Fibroblast of lung (primary cell): ENCODE measurements around the gene CTDNEP1. TPM values are rescaled to one million over a fixed set of nuclear protein-coding genes. Genes with fewer than 3 reads are reported as not detected.

Experiments used
- DNase-seq, 2 donors: peaks; one replicate each; pipeline versions ENCODE4 v3.0.0 to v3.0.0-alpha.2; 2010; ENCODE audit warnings: low read depth in 2 of 2
- H2AFZ ChIP-seq: 2 replicates; pipeline ENCODE4 v1.5.1; 2012; ENCODE audit warnings: low read length, control low read depth, inconsistent platforms
- H3K27ac ChIP-seq: 2 replicates; pipeline ENCODE4 v1.5.1; 2011; ENCODE audit warnings: low read length, control low read depth; ENCODE audit not compliant: insufficient read depth
- H3K27me3 ChIP-seq: 2 replicates; pipeline ENCODE4 v1.5.1; 2011; ENCODE audit warnings: mild to moderate bottlenecking, low read length; ENCODE audit not compliant: control insufficient read depth, insufficient read depth
- H3K36me3 ChIP-seq: 2 replicates; pipeline ENCODE4 v1.5.1; 2011; ENCODE audit warnings: low read length; ENCODE audit not compliant: control insufficient read depth, insufficient read depth
- H3K4me1 ChIP-seq: 2 replicates; pipeline ENCODE4 v1.5.1; 2011; ENCODE audit warnings: low read length; ENCODE audit not compliant: control insufficient read depth, insufficient read depth; ENCODE audit errors: extremely low read depth
- H3K4me2 ChIP-seq: 2 replicates; pipeline ENCODE4 v1.5.1; 2011; ENCODE audit warnings: low read length, control low read depth; ENCODE audit not compliant: insufficient read depth; ENCODE audit errors: extremely low read depth
- H3K4me3 ChIP-seq, 4 experiments: fragments of 200-600 bp in 1 of 4; sonication (generic) in 1 of 4; replicated peaks in 1 of 4; 2 replicates each; pipeline ENCODE4 v1.5.1; 2011 to 2016; ENCODE audit warnings: low read length in 4 of 4, low read depth in 3 of 4, mild to moderate bottlenecking in 3 of 4, control low read depth in 2 of 4, inconsistent platforms in 1 of 4, mixed read lengths in 1 of 4; ENCODE audit not compliant: insufficient read depth in 1 of 4; ENCODE audit errors: control extremely low read depth in 1 of 4
- H3K79me2 ChIP-seq: 2 replicates; pipeline ENCODE4 v1.5.1; 2012; ENCODE audit warnings: mild to moderate bottlenecking, low read length, inconsistent platforms; ENCODE audit not compliant: control insufficient read depth, insufficient read depth
- H3K9ac ChIP-seq: 2 replicates; pipeline ENCODE4 v1.5.1; 2011; ENCODE audit warnings: mild to moderate bottlenecking, low read length, control low read depth; ENCODE audit not compliant: insufficient read depth
- H3K9me3 ChIP-seq: 2 replicates; pipeline ENCODE4 v1.5.1; 2012; ENCODE audit warnings: low read depth, low read length; ENCODE audit not compliant: control insufficient read depth, insufficient read depth
- H4K20me1 ChIP-seq: 2 replicates; pipeline ENCODE4 v1.5.1; 2011; ENCODE audit warnings: low read length; ENCODE audit not compliant: control insufficient read depth, insufficient read depth; ENCODE audit errors: extremely low read depth
- CTCF ChIP-seq, 2 donors: IDR thresholded peaks in 1 of 2; conservative IDR thresholded peaks in 1 of 2; 1 replicate in 1 of 2; 2 replicates in 1 of 2; pipeline ENCODE4 v1.5.1; 2011 to 2012; ENCODE audit warnings: low read length in 2 of 2, control low read depth in 1 of 2, inconsistent platforms in 1 of 2, low read depth in 1 of 2, mild to moderate bottlenecking in 1 of 2
- EZH2 ChIP-seq: IDR thresholded peaks from 2 replicates; pipeline ENCODE4 v1.5.1; 2012; ENCODE audit warnings: low read length, control low read depth, mild to moderate bottlenecking; ENCODE audit errors: missing control alignments
- polyA plus RNA-seq, 2 donors: library from polyadenylated mRNA; depleted of rRNA in 1 of 2; stranded (reverse) in 1 of 2; unstranded in 1 of 2; fragments of >200 nt; gene quantifications; 2 replicates each; pipeline ENCODE4 v1.2.1, GENCODE V29; 2011 to 2012; ENCODE audit warnings: missing spikeins in 1 of 2
- total RNA-seq: library from RNA; depleted of rRNA; stranded (reverse); fragments of >200 nt; gene quantifications from 2 replicates; pipeline ENCODE4 v1.2.1, GENCODE V29; 2014

The CTDNEP1 gene
- total and polyA plus RNA-seq, 2 donors (not counting 1 experiment from before 2014, with no cell fraction given), result 40.5 to 134 TPM

DNA sequence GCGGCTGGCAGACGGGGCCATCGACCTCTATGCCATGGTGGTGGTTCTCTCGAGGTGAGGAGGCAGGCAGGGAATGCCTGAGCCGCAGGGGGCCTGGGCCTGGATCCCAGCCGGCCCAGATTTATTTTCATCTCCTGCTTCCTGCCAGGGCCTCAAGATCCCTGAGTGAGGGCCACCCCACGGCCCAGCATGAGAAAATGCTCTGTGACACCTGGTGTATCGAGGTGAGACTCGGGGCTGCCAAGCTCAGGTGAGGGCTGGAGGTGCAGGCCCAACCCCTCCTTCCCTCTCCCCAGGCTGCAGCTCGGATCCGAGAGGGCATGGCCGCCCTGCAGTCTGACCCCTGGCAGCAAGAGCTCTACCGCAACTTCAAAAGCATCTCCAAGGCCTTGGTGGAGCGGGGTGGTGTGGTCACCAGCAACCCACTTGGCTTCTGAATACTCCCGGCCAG is 26.8 kb downstream of the CTDNEP1 start:
- Histone ChIP-seq H3K27me3 (no peaks in the 10 kb centered on the region), H3K4me1 (peaks cover 7% of the 10 kb centered on the region), H3K79me2 (peaks cover 25% of the 10 kb centered on the region), H3K27ac (no peak overlapping the region), H2AFZ (no peak overlapping the region), H4K20me1 (no peaks in the 10 kb centered on the region), H3K9me3 (no peaks in the 10 kb centered on the region), H3K4me2 (no peak overlapping the region), H3K9ac (no peak overlapping the region), H3K36me3 (peaks cover 50% of the 10 kb centered on the region), H3K4me3 (no peak overlapping the region)
- TF ChIP-seq CTCF (conservative IDR thresholded peaks at IDR 0.05 in 1 of 2, IDR thresholded peaks at IDR 0.05 in 1 of 2; ENCODE audit: low read depth in 1 of 2, low read length in 2 of 2) (no peak), EZH2 (no peak)
- DNase-seq, result no peak

- no peak for TF ChIP-seq CTCF (conservative IDR thresholded peaks at IDR 0.05 in 1 of 2, IDR thresholded peaks at IDR 0.05 in 1 of 2; ENCODE audit: low read depth in 1 of 2, low read length in 2 of 2)
- no peak for TF ChIP-seq EZH2
- no peak overlapping the region for H2AFZ ChIP-seq
- no peak overlapping the region for H3K9ac ChIP-seq
- no peak overlapping the region for H3K4me3 ChIP-seq
- peaks cover 7% of the 10 kb centered on the region for H3K4me1 ChIP-seq
- no peaks in the 10 kb centered on the region for H4K20me1 ChIP-seq
- H3K27ac ChIP-seq, result no peak overlapping the region
- no peak for DNase-seq
- no peaks in the 10 kb centered on the region for H3K27me3 ChIP-seq
- no peaks in the 10 kb centered on the region for H3K9me3 ChIP-seq
- H3K36me3 ChIP-seq, result peaks cover 44% of the 10 kb centered on the region
- peaks cover 22% of the 10 kb centered on the region for H3K79me2 ChIP-seq
- no peak overlapping the region for H3K4me2 ChIP-seq
Observed at GRCh38 chr17:7224110-7224509, 27.4 kb downstream of the CTDNEP1 start.

DNA sequence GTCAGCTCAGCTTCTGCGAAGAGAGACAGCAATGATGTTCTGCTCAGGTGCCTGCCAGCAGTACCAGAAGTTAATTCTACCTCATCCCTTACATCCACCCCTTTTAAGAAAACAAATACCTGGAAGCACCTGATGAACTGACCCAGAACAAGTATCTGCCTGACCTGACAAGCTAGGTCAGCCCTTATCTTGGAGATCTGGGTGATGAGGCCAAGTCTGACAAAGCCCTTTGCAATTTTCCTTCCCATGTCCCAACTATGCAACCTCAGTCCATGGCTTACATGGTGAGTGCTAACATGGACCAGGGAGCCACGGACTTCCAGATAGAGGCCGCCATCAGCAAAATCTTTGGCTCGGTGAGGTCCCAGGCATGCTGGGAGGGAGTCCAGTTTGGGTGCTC is 28.2 kb downstream of the CTDNEP1 start:
- H3K27ac ChIP-seq, result no peak overlapping the region
- no peak overlapping the region for H3K4me3 ChIP-seq
- peaks cover 7% of the 10 kb centered on the region for H3K4me1 ChIP-seq
- H3K27me3 ChIP-seq, result no peaks in the 10 kb centered on the region
- no peaks in the 10 kb centered on the region for H4K20me1 ChIP-seq
- H2AFZ ChIP-seq, result no peak overlapping the region
- no peak for TF ChIP-seq CTCF (conservative IDR thresholded peaks at IDR 0.05 in 1 of 2, IDR thresholded peaks at IDR 0.05 in 1 of 2; ENCODE audit: low read depth in 1 of 2, low read length in 2 of 2)
- no peak for TF ChIP-seq EZH2
- peaks cover 43% of the 10 kb centered on the region for H3K36me3 ChIP-seq
- DNase-seq, result no peak
- H3K9ac ChIP-seq, result no peak overlapping the region
- no peak overlapping the region for H3K4me2 ChIP-seq
- H3K79me2 ChIP-seq, result peaks cover 19% of the 10 kb centered on the region
- no peaks in the 10 kb centered on the region for H3K9me3 ChIP-seq
